Measurements from ENCODE around the gene SPC24. TPM values are rescaled to one million over a fixed set of nuclear protein-coding genes. Genes with fewer than 3 reads are reported as not detected.
A peak's percentile ranks its signal among the peaks of the same experiment; 100 is the strongest.

Gene SPC24, protein sequence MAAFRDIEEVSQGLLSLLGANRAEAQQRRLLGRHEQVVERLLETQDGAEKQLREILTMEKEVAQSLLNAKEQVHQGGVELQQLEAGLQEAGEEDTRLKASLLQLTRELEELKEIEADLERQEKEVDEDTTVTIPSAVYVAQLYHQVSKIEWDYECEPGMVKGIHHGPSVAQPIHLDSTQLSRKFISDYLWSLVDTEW
- 12.3 TPM for total RNA-seq

DNA sequence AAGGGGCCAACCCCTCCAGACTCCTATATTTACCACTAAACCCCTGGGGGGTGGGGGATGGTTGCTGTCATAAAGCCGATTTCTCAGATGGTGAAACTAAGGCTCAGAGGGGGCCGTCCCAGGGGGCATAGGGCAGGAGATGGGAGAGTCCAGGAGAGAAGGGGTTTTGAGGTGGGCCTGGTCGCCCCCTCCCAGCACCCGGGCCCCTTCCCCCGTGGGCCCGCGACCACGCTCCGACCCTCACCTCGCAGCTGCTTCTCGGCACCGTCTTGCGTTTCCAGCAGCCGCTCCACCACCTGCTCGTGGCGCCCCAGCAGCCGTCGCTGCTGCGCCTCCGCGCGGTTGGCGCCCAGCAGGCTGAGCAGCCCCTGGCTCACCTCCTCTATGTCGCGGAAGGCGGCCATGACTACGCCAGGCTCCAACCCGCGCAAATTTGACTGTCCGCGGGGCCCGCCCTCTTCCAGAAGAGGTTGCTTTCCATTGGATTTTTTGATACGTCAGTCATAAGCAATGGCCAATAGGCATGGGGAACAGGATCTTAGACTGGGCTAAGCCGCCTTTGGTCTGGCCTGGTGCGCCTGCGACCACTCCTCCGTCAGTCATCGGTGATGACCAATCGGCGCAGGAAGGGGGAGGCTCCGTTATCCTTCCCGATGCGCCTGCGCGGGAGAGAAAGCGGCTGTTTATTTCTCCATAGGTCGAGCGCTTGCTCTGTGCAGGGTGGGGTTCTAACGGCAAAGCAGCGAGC, at the start of gene SPC24:
Gene SPC24, minus strand, starts transcription at position 410 of the 748 bp plus-strand sequence. Its CDS starts 6 bp downstream, at position 404.
- DNase-seq: peak; percentile 99

DNA sequence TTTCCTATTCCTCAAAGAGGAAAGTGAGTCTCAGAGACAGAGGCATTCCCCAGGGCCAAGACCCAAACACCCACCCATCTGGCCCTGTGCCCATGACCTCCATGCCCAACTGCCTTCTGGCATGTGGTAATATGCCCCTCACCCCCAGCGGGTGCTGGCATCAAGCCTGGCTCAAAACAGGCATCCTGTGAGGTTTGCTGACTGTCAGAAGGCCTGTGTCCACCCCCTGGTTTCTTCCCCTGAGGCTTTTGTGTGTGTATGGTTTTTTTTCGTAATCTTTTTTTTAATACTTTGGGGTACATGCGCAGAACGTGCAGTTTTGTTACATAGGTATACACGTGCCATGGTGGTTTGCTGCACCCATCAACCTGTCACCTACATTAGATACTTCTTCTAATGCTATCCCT, 49.4 kb upstream of the SPC24 start:
- DNase-seq: no peak

DNA sequence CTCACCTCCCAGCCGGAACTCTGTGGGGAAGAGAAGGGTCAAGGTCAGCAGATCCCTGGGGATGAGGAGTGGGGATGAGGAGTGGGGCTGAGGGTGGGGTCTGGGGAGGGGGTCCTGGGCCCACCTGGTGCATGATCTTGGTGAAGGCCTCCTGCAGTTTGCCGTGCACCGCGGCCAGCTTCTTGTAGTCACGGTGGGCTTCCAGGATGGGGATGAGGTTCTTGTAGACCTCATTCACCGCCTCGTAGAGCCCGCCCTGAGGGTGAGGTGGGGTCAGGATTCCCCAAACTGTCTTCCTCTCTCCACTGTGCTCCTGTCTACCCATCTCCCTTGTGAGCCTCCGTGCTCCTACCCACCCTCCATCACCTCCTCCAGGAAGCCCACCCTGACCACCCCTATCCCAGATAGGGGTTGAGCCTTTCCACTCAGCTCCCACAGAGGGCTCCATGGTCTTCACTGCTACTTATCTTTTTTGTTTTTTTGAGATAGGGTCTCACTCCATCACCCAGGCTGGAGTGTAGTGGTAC, 48.6 kb upstream of the SPC24 start:
- no peak for DNase-seq

DNA sequence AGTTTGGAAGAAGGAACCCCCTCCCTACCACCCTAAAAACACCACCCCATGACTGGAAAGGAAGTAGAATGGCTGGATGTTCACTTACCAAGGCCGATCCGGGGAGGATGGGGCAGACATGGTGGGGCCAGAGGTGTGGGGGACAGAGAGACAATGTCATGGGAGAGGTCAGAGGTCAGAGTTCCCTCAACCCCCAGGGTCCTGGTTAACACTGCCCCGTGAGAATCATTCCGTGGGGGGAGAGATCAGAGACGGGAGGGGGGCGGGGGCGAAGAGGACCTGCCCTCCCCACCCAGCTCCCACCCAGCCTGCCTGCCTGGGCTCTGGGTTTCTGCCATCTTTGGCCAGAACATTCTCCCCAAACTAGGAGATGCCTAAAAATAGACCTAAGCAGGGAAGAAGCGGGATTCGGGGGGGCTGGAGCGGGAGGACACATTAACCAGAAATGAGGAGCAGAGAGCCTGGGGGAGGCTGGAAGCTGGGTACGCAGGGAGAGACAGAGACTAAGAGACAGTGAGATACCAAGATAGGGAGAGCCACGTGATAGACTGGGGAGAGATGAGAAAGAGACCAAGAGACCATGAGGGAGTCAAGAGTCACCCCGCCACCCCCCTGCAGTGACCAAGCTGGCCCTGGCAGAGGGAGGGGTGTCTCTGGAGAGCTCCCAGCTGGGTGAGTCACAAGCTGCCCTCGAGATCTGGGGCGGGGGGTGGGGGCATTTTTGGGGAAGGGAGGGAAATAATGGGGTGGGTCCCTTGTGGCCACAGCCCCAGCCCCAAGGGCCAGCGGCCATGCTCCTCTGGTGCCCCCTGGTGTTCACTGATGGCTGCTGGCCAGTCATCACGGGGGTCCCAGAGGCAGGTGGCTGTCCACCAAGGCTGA, 47.9 kb upstream of the SPC24 start:
- peak; percentile 74 for DNase-seq

DNA sequence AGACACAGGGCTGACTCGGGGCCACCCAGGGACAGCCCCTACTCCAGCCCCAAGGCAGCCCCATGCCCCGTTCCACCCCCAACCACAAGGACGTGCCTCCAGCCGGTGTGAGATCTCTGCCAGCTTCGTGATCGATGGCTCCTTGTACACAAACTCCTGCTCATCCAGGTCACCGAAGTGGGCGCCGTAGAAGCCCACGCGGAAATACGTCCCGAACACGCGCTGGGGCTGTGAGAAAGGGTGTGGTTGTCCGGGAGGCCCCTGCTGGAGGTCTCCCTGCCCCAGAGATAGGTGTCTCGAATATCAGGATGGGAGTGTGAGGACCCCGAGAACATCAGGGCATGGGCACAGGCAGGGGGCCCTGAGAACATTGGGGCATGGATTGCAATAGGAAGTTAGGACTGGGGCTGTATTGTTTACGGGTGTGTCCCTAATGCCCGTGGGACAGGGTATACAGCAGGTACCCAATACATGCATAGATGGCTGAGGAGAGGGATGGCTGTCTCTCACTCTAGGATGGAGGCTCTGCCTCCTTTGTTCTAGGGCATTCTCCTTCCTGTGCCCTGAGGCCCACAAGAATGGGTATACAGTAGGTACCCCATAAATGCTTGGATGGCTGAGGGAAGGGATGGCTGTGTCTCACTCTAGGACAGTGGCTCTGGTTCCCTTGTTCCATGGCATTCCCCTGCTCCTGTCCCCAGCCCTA, 47.1 kb upstream of the SPC24 start:
- no peak for DNase-seq

DNA sequence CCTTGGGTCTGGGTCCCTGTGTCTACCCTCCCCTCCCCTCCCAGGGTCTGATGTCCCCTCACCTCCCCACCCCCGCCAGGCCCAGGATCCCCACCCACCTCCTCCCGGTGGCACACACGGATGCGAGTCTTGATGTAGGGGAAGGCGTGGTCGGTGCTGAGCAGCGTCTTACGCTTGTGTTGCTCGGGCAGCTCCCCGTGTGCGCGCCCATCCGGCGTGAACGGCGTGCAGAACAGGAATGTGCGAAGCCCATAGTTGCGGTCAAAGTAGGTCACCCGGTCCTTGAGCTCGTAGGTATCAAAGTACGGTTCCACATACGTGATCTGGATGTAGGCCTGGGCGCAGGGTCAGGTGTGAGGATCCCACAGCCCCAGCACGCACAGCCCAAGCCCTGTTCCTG, 46.2 kb upstream of the SPC24 start:
- no peak for DNase-seq

DNA sequence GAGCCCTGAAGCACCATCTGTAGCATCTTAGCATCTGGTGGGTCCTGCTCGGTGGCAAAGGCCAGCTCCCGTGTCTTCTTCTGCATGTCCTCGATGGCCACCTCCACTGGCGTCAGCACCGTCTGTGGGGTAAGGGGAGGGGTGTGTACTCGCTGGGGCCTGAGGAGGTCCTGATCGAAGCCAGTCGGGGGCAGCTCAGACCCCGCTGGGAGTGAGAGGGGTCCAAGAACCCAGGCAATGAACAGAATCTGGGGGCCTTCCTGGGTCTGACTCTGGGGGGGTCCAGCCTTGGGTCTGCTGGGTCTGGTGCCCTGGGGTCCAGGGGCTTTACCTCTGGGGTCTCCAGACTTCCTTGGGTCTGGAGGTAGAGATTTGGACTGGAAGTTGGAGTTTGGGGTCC, 45.3 kb upstream of the SPC24 start:
- no peak for DNase-seq

DNA sequence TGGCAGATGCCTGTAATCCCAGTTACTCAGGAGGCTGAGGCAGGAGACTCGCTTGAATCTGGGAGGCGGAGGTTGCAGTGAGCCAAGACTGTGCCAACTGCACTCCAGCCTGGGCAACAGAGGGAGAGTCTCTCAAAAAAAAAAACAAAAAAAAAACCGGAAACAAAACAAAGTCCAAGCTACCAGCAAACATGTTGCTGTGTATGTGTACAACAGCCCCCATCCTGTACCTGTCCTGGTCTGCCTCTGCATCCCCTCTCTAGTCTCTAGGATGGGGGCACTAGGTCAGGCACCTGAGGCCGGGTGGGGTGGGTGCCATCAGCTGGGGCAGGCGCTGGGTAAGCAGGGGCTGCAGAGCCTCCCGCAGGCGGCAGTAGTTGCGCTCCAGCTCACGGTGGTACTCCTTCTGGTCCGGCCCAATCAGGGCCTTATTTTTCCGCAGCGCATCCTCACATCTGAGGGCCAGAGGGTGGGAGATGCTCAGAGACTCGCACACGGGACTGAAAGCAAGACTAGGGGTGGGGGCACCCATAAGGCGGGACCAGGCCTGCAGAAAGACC, 44.5 kb upstream of the SPC24 start:
- no peak for DNase-seq

DNA sequence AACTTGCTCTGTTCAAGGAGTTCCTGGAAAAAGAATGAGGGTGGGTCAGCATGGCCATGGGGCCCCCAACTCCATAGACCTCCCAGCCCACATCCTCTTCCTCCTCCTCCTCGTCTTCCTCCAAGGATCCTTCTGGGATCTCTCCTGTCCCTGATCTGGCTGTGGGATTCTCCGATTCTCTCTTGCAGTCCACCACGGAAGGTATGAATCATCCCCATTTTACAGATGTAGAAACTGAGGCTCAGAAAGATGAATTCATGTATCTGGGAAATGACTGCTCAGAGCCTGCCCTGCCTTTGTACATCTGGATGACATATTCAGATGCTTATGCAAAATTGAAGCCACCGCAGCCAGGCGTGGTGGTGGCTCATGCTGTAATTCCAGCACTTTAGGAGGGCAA, 43.9 kb upstream of the SPC24 start:
- no peak for DNase-seq

DNA sequence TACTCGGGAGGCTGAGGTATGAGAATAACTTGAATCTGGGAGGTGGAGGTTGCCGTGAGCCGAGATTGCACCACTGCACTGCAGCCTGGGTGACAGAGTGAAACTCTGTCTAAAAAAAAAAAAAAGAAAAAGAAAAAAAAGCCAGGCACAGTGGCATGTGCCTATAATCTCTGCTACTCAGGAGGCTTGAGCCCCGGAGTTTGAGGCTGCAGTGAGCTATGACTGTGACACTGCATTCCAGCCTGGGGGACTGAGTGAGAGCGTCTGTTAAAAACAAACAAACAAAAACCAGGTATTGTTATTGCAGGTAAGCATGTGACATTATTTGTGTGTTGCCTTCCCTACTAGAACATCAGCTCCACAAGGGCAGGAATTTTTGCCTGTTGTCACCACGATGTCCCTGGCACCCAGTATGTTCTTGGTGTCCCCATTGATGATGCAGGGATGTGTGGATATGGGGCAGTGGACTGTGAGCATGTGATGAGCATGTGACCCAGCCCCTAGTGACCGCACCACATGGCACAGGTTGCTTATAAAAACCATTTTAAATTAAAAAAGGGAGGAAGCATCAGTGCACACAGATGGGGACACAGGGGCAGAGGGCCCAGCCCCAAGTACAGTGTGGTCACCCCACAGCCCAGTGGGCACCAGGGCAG, 43.3 kb upstream of the SPC24 start:
- no peak for DNase-seq

DNA sequence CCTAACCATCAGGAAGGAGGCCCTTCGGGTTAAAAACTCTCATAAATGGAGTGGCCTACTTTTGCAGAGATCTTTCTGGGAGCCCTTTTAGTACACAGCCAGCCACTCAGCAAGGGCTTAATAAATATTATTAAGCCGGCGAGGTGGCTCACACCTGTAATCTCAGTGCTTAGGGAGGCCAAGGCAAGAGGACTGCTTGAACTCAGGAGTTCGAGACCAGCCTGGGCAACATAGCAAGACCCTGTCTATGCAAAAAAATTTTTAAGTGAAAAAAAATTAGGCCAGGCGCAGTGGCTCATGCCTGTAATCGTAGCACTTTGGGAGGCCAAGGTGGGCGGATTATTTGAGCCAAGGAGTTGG, 42.6 kb upstream of the SPC24 start:
- DNase-seq: no peak

DNA sequence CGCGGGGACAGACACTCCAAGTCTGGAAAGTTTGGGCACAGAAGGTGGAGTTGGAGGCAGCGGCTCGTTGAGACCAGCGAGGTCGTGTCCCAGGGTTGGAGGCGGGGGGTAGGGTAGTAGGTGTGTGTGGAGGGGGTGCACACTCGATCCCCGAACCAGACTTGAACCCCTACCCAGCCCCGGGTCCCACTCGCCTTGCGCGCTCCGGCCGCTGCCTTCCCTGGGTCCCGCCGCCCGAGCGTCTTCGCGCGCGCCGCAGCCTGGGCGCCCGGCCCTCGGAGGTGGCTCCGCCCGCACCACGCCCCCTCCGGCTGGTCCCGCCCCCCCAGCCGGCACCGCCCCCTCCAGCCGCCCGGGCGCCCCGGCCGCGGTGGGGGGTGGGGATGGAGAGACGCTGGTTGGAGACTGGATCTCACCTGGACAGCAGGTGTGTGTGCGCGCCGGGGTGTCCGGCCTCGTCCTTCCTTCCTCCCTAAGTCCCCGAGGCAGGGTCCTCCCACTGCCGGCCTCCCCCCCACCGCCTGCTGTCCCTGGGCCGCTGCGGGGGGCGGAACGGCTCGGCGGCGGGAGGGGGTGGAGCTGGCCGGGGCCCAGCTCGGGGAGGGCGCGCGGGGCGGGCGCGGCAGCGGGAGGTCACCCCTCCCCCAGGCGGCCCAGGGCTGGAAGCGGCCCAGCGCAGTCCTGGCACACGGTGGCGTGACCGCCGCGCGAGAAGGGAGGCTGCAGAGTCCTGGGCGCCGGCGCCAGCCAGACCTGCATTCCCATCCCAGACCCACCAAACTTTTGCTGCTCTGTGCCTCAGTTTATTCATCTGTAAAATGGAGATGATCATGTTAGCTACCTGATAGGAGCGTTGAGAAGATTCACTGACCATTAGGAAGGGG, 42.0 kb upstream of the SPC24 start, which contains the start of gene KANK2:
Gene KANK2, minus strand, starts transcription at position 255 of the 884 bp plus-strand sequence. CDS start 3,034 bp downstream, outside the sequence.
- peak; percentile 92 for DNase-seq

DNA sequence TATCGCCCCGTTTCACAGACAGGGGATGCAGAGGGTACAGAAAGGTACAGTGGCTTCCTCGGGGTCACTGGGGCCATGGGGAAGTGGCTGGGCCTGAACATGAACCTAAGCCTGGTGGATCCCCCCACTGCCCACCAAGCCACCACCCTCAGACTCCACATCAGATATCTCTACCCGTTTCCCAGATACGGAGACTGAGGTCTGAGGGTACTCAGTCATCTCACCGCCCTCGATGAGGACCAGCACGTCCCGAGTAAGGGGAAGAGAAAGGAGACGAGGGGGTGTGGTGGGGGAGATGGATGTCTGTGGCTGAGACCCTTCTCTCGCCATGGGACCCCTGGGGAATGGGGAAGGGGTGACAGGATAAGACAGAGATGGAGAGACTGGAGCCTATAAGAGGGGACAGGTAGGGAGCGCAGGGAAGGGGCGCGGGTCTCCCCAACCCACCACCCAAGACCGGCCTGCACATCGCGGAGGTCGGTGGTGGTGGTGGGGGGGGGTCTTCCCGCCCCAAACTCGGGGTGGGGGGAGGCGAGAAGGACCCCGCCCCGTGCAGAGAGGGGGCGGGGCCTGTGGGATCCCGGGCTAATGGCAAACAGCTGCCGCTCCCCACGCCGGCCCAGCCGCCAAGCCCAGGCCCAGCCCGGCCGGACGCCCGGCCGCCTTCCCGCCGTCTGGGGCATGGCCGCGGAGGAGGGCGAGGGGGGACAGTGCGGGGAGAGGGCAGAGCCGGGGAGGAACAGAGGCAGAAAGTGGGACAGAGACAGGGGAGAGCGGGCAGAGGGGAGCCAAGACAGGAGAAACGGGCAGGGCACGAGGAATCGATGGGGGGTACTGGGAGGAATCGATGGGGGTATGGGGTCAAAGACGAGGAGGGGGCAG, 41.1 kb upstream of the SPC24 start:
- DNase-seq: peak; percentile 77

DNA sequence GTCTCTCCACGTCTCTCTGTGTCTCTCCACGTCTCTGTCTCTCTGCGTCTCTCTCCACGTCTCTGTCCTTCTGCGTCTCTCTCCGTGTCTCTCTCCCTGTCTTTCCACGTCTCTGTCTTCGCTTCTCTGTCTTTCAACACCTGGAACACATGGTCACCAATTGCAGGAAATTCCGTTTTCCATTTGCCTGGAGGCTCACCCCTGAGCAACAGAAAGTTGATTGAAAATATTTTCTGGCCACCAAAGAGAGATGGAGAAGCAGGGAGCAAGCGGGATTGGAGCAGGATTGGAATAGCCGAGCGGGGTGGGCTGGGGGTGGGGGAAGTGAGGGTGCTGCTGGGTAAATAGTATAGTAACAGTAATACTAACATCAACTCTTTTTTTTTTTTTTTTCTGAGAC, 40.1 kb upstream of the SPC24 start:
- no peak for DNase-seq

DNA sequence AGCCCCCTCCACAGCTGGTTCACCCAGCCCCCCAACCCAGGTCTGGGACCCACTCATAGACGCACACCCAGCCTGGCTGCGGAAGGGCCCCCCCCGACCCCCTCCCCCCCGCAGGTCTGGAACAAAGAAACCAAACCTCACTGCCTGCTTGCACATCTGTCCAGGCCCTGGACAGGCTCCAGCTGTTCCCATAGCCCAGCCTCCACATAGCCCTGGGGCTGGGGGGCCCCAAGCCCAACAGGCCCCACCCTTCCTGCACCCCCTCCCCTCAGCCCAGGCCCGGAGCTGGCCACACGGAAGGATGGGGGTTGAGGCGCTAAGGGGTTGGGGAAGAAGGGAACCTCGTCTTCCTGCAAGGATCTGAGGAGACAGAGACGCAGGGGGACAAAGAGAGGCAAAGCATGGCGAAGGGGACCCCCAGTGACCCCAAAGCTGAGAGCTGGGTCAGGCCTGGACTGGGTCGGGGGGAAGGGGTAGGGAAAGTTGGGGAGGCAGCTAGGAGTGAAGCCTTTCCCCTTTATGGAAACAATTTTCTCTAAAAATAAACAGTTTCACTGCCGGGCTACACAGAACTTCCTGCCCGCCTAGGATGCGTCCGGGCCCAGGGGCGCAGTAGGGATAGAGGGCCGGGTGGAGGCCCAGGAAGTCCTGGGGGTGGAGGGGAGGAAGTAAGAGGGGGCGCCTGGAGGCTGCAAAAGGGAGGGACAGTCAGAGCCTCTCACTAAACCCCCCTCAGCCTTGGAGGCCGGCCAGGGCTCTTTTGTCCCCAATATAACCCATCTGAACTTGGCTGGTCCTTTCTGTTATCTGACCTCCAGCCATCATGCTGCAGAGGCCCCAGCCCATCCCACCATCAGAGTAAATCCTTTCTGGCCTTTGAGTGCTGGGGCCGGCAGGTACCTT, 39.3 kb upstream of the SPC24 start:
- DNase-seq: peak; percentile 88

DNA sequence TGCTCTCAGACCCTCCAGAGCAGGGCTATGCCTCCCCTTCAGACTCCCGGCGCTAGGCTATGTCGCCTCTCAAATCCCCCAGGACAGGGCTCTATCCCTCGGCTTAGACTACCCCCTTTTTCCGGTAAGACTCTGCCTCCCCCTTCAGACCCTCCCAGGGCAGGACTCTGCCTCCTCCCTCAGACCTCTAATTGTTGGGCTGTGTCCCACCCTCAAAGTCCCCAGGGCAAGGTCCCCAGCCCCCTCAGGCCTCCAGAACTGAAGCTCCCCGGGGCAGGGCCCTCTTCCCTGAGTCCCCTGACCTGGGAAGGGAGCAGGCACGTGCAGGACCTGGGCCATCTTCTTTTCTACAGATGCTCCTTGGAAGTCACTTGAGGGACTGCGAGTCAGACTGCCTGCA, 38.6 kb upstream of the SPC24 start:
- no peak for DNase-seq

DNA sequence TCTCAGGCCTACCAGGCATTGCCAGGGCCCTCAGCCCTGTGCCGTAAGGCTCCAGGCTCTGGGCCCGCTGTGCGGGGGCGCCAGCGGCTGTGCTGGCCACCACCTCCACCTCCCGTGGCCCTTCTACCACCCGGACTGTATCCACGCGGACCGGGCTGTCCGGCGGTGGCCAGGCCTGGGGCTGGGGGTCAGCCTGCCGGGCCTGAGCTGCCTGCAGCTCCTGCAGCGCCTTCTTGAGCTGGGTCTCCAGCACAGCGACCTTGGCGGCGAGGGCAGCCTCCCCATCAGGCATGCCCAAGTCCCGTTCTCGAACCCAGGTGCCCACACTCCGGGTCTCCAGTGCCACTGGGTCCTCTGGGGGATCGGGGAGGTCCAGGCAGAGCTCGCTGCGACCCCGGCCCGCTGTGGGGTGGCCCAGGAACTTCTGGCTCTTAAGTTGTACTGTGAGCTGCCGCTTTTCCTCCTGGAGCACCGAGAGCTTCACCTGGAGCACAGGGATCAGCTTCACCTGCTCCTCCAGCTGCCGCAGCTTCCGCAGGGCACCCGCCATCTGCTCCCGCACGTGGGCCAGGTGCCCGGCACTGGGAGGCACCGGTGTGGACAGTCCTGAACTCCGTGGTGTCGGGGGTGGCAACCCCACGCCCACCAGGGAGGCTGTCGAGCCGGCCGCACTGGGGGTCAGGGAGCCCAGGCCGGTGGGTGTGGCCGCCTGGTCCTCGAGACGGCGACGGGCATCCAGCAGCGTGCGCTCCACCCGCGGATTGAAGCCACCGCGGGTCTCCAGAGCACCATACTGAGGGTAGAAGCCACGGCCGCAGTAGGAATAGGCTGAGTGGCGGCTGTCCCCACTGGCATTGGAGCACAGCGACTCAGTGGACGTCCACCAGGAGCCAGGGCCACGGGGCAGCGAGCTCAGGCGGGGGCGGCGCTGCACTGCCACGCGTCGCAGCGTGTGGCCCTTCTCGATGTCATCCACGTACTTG, 37.7 kb upstream of the SPC24 start:
- DNase-seq: no peak

Measured in tongue (tissue), 2 donors.